Esophagus squamous epithelium (tissue), 4 donors: ENCODE data around the gene ACVR1B.

Experiments used
- POLR2A ChIP-seq, 4 donors: fragments of 450-650 bp; IDR thresholded peaks; one replicate each; pipeline ENCODE4 v1.6.1; 2017; ENCODE audit warnings: antibody characterized with exemption in 4 of 4, mild to moderate bottlenecking in 4 of 4, moderate library complexity in 3 of 4
- TF ChIP-seq, protein P1 (sequence below), 6 experiments: fragments of 450-650 bp in 4 of 6; fragments of 200-600 bp in 2 of 6; sonication (generic) in 2 of 6; IDR thresholded peaks; one replicate each; pipeline ENCODE4 v1.5.1; 2016 to 2019; ENCODE audit warnings: antibody characterized with exemption in 6 of 6, mild to moderate bottlenecking in 4 of 6, moderate library complexity in 4 of 6

- TF ChIP-seq, protein P1, sequence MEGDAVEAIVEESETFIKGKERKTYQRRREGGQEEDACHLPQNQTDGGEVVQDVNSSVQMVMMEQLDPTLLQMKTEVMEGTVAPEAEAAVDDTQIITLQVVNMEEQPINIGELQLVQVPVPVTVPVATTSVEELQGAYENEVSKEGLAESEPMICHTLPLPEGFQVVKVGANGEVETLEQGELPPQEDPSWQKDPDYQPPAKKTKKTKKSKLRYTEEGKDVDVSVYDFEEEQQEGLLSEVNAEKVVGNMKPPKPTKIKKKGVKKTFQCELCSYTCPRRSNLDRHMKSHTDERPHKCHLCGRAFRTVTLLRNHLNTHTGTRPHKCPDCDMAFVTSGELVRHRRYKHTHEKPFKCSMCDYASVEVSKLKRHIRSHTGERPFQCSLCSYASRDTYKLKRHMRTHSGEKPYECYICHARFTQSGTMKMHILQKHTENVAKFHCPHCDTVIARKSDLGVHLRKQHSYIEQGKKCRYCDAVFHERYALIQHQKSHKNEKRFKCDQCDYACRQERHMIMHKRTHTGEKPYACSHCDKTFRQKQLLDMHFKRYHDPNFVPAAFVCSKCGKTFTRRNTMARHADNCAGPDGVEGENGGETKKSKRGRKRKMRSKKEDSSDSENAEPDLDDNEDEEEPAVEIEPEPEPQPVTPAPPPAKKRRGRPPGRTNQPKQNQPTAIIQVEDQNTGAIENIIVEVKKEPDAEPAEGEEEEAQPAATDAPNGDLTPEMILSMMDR (IDR thresholded peaks at IDR 0.05), result no peak
- no peak for TF ChIP-seq POLR2A (IDR thresholded peaks at IDR 0.05)
Observed at GRCh38 chr12:51907856-51908425, 43.6 kb upstream of the ACVR1B start.
